ENCODE measurements around the gene NR6A1.

NR6A1 gene

GRCh38 chr9:124803911-124804310 is 32.8 kb upstream of the NR6A1 start:
- Histone ChIP-seq H3K27me3 (ENCODE audit: insufficient read depth, poor library complexity, severe bottlenecking) (no peaks in the 10 kb centered on the region), H3K4me3 (replicated peaks; ENCODE audit: insufficient read depth, low read length) (no peak overlapping the region), H3K27ac (replicated peaks) (no peak overlapping the region)
- DNase-seq (ENCODE audit: low read depth in 1 of 2, low spot score in 1 of 2), result no peak
- TF ChIP-seq CTCF (IDR thresholded peaks at IDR 0.05; ENCODE audit: insufficient read depth, low read length) (no peak), REST (IDR thresholded peaks at IDR 0.05; ENCODE audit: insufficient replicate concordance, low read depth) (no peak), GABPA (IDR thresholded peaks at IDR 0.05; ENCODE audit: low read depth) (no peak), SPI1 (IDR thresholded peaks at IDR 0.05; ENCODE audit: borderline replicate concordance, low read depth) (no peak), POLR2AphosphoS5 (IDR thresholded peaks at IDR 0.05; ENCODE audit: low read depth) (no peak)

DNA sequence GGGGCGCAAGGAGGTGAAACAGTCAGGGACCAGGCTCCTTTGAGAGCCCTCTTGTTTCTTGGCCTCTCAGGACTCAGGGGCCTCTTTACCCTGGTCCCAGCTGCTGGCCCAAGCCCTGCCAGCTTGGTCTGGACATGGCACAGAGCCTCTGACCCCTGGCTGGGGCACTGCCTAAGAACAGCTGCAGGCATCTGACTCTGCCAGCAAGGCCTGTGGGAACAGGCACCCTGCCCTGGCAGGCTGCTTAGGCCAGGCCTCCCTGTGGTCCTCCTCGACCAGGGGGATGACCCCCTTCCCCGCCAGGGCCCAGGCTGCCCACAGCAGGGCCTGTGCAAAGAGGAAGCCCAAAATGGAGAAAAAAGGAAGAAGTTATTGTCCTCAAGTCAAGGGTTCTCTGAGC is 31.3 kb upstream of the NR6A1 start:
- no peaks in the 10 kb centered on the region for H3K27me3 ChIP-seq (ENCODE audit: insufficient read depth, poor library complexity, severe bottlenecking)
- TF ChIP-seq REST (IDR thresholded peaks at IDR 0.05; ENCODE audit: insufficient replicate concordance, low read depth), result no peak
- no peak for TF ChIP-seq GABPA (IDR thresholded peaks at IDR 0.05; ENCODE audit: low read depth)
- TF ChIP-seq POLR2AphosphoS5 (IDR thresholded peaks at IDR 0.05; ENCODE audit: low read depth), result no peak
- TF ChIP-seq SPI1 (IDR thresholded peaks at IDR 0.05; ENCODE audit: borderline replicate concordance, low read depth), result no peak
- TF ChIP-seq CTCF (IDR thresholded peaks at IDR 0.05; ENCODE audit: insufficient read depth, low read length), result no peak
- no peak for DNase-seq (ENCODE audit: low read depth in 1 of 2, low spot score in 1 of 2)
- no peak overlapping the region for H3K27ac ChIP-seq (replicated peaks)
- H3K4me3 ChIP-seq (replicated peaks; ENCODE audit: insufficient read depth, low read length), result no peak overlapping the region

- Histone ChIP-seq H3K27ac (replicated peaks) (no peak overlapping the region), H3K4me3 (replicated peaks; ENCODE audit: insufficient read depth, low read length) (no peak overlapping the region), H3K27me3 (ENCODE audit: insufficient read depth, poor library complexity, severe bottlenecking) (no peaks in the 10 kb centered on the region)
- TF ChIP-seq SPI1 (IDR thresholded peaks at IDR 0.05; ENCODE audit: borderline replicate concordance, low read depth) (no peak), POLR2AphosphoS5 (IDR thresholded peaks at IDR 0.05; ENCODE audit: low read depth) (no peak), REST (IDR thresholded peaks at IDR 0.05; ENCODE audit: insufficient replicate concordance, low read depth) (no peak), GABPA (IDR thresholded peaks at IDR 0.05; ENCODE audit: low read depth) (no peak), CTCF (IDR thresholded peaks at IDR 0.05; ENCODE audit: insufficient read depth, low read length) (no peak)
- no peak for DNase-seq (ENCODE audit: low read depth in 1 of 2, low spot score in 1 of 2)
Measured at GRCh38 chr9:124801356-124801755, 30.2 kb upstream of the NR6A1 start.

Measured in HL-60 (cell line).